GM21367 (cell line): ENCODE results near the gene SLC35C1.
"Not testable (repeated sequence)": the region's sequence is repeated elsewhere in the genome, so short reads cannot be mapped to it uniquely, and the experiment has no call there.

Experiments
- ATAC-seq: cut with Tn5 transposase; IDR thresholded peaks from one replicate; pipeline ENCODE4 v1.9.1; 2021; ENCODE audit not compliant: unreplicated experiment

Gene SLC35C1

GRCh38 chr11:45786272-45786671 lies 18.7 kb upstream of the SLC35C1 start:
- no peak for ATAC-seq

- no peak for ATAC-seq
Observed at GRCh38 chr11:45788887-45789286, 16.1 kb upstream of the SLC35C1 start.

- ATAC-seq = no peak
Observed at GRCh38 chr11:45791524-45791923, 13.4 kb upstream of the SLC35C1 start.

GRCh38 chr11:45794169-45794568 lies 10.8 kb upstream of the SLC35C1 start:
- ATAC-seq = no peak

GRCh38 chr11:45795379-45795778 lies 9.6 kb upstream of the SLC35C1 start:
- ATAC-seq = no peak

- ATAC-seq = no peak
Observed at GRCh38 chr11:45796461-45796861, 8.5 kb upstream of the SLC35C1 start.

GRCh38 chr11:45798793-45799441 lies 6.0 kb upstream of the SLC35C1 start:
- no peak for ATAC-seq

GRCh38 chr11:45799562-45799961 lies 5.4 kb upstream of the SLC35C1 start:
- no peak for ATAC-seq

- no peak for ATAC-seq
Observed at GRCh38 chr11:45800261-45800660, 4.7 kb upstream of the SLC35C1 start.

GRCh38 chr11:45801723-45802315 lies 3.1 kb upstream of the SLC35C1 start:
- no peak for ATAC-seq

- ATAC-seq = no peak
Observed at GRCh38 chr11:45802531-45803317, 2.2 kb upstream of the SLC35C1 start.

GRCh38 chr11:45803971-45804760 lies 783 bp upstream of the SLC35C1 start:
- peak; percentile 15 for ATAC-seq

GRCh38 chr11:45805305-45806071 lies 539 bp downstream of the SLC35C1 start:
- no peak for ATAC-seq

GRCh38 chr11:45806072-45806933 lies 1.4 kb downstream of the SLC35C1 start:
- ATAC-seq = no peak

GRCh38 chr11:45806937-45807791 lies 2.2 kb downstream of the SLC35C1 start:
- no peak for ATAC-seq

GRCh38 chr11:45807792-45808238 lies 2.9 kb downstream of the SLC35C1 start:
- ATAC-seq = no peak

- not testable (repeated sequence) for ATAC-seq
Observed at GRCh38 chr11:45808427-45808826, 3.5 kb downstream of the SLC35C1 start.
